H9 (cell line): ENCODE measurements around the gene C2CD2. TPM values are rescaled to one million over a fixed set of nuclear protein-coding genes. Genes with fewer than 3 reads are reported as not detected.

ENCODE experiments used
- DNase-seq: peaks from one replicate; pipeline ENCODE4 v3.0.0-alpha.2; 2017
- H2AFZ ChIP-seq: one replicate; pipeline ENCODE4 v1.6.1; 2013; ENCODE audit warnings: mild to moderate bottlenecking, low read length, control low read depth, moderate library complexity
- H2AK5ac ChIP-seq: 2 replicates; pipeline ENCODE4 v1.6.1; 2013; ENCODE audit warnings: low read length, control low read depth, mixed read lengths; ENCODE audit not compliant: insufficient read length
- H2BK120ac ChIP-seq: one replicate; pipeline ENCODE4 v1.6.1; 2013; ENCODE audit warnings: low read depth, mild to moderate bottlenecking, low read length, control low read depth, inconsistent platforms; ENCODE audit not compliant: poor library complexity, severe bottlenecking
- H2BK12ac ChIP-seq: 2 replicates; pipeline ENCODE4 v1.6.1; 2013; ENCODE audit warnings: low read length, control low read depth, mixed read lengths, low read depth; ENCODE audit not compliant: insufficient read length
- H2BK15ac ChIP-seq: 2 replicates; pipeline ENCODE4 v1.6.1; 2013; ENCODE audit warnings: low read depth, low read length, control low read depth
- H2BK20ac ChIP-seq: one replicate; pipeline ENCODE4 v1.6.1; 2013; ENCODE audit warnings: low read depth, mild to moderate bottlenecking, low read length, control low read depth, inconsistent platforms; ENCODE audit not compliant: poor library complexity, severe bottlenecking
- H2BK5ac ChIP-seq: 2 replicates; pipeline ENCODE4 v1.6.1; 2013; ENCODE audit warnings: low read length, control low read depth, mixed read lengths; ENCODE audit not compliant: insufficient read length
- H3K14ac ChIP-seq: 2 replicates; pipeline ENCODE4 v1.6.1; 2013; ENCODE audit warnings: low read length, control low read depth; ENCODE audit not compliant: insufficient read depth
- H3K18ac ChIP-seq: 2 replicates; pipeline ENCODE4 v1.6.1; 2013; ENCODE audit warnings: low read depth, mild to moderate bottlenecking, mixed read lengths, low read length, control low read depth; ENCODE audit not compliant: insufficient read length
- H3K23ac ChIP-seq: 2 replicates; pipeline ENCODE4 v1.6.1; 2013; ENCODE audit warnings: low read length, control low read depth, mixed read lengths, low read depth; ENCODE audit not compliant: insufficient read length
- H3K23me2 ChIP-seq: 2 replicates; pipeline ENCODE4 v1.6.1; 2013; ENCODE audit warnings: low read depth, mild to moderate bottlenecking, mixed read lengths, low read length, control low read depth; ENCODE audit not compliant: insufficient read length, poor library complexity, severe bottlenecking
- H3K27ac ChIP-seq: 2 replicates; pipeline ENCODE4 v1.5.1; 2013; ENCODE audit warnings: low read length, control low read depth, mixed read lengths, low read depth; ENCODE audit not compliant: insufficient read length
- H3K27me3 ChIP-seq: 2 replicates; pipeline ENCODE4 v1.6.1; 2013; ENCODE audit warnings: low read length, control low read depth, inconsistent platforms; ENCODE audit not compliant: insufficient read depth
- H3K4ac ChIP-seq: 2 replicates; pipeline ENCODE4 v1.6.1; 2013; ENCODE audit warnings: low read depth, mild to moderate bottlenecking, control low read depth, inconsistent platforms, low read length, moderate library complexity
- H3K4me1 ChIP-seq: 2 replicates; pipeline ENCODE4 v1.6.1; 2013; ENCODE audit warnings: low read length, control low read depth, inconsistent platforms; ENCODE audit not compliant: insufficient read depth
- H3K4me2 ChIP-seq: 2 replicates; pipeline ENCODE4 v1.6.1; 2013; ENCODE audit warnings: low read length, control low read depth, mixed read lengths; ENCODE audit not compliant: insufficient read length, insufficient read depth
- H3K56ac ChIP-seq: 2 replicates; pipeline ENCODE4 v1.6.1; 2013; ENCODE audit warnings: low read depth, mild to moderate bottlenecking, mixed read lengths, low read length, control low read depth; ENCODE audit not compliant: insufficient read length
- H3K79me1 ChIP-seq: 2 replicates; pipeline ENCODE4 v1.6.1; 2013; ENCODE audit warnings: low read depth, mild to moderate bottlenecking, moderate library complexity, low read length, control low read depth, inconsistent platforms; ENCODE audit not compliant: insufficient read depth, poor library complexity, severe bottlenecking
- H3K79me2 ChIP-seq: 2 replicates; pipeline ENCODE4 v1.6.1; 2013; ENCODE audit warnings: low read length, control low read depth, inconsistent platforms; ENCODE audit not compliant: insufficient read depth
- H3K9ac ChIP-seq: 2 replicates; pipeline ENCODE4 v1.6.1; 2013; ENCODE audit warnings: low read length, control low read depth, mixed read lengths; ENCODE audit not compliant: insufficient read length; ENCODE audit errors: extremely low read depth
- H3K9me3 ChIP-seq: one replicate; pipeline ENCODE4 v1.6.1; 2013; ENCODE audit warnings: low read depth, low read length, inconsistent platforms; ENCODE audit not compliant: control insufficient read depth
- H3T11ph ChIP-seq: one replicate; pipeline ENCODE4 v1.6.1; 2013; ENCODE audit warnings: mild to moderate bottlenecking, low read length, control low read depth, inconsistent platforms
- H4K20me1 ChIP-seq: one replicate; pipeline ENCODE4 v1.6.1; 2013; ENCODE audit not compliant: control insufficient read depth, insufficient read length, insufficient read depth
- H4K5ac ChIP-seq: 2 replicates; pipeline ENCODE4 v1.6.1; 2013; ENCODE audit warnings: low read depth, mild to moderate bottlenecking, mixed read lengths, low read length, control low read depth; ENCODE audit not compliant: insufficient read length
- H4K8ac ChIP-seq: replicated peaks from 2 replicates; pipeline ENCODE4 v1.6.1; 2013; ENCODE audit warnings: low read length, control low read depth, mixed read lengths, low read depth; ENCODE audit not compliant: insufficient read length
- H4K91ac ChIP-seq: 2 replicates; pipeline ENCODE4 v1.6.1; 2013; ENCODE audit warnings: low read depth, mild to moderate bottlenecking, moderate library complexity, mixed read lengths, low read length, control low read depth; ENCODE audit not compliant: insufficient read length
- H3K27ac Mint-ChIP-seq, 3 experiments: 2 replicates in 2 of 3; 3 replicates in 1 of 3; pipeline ENCODE4 v1.8.0; 2020 to 2021; ENCODE audit warnings: mixed read lengths in 3 of 3, mild to moderate bottlenecking in 1 of 3, moderate library complexity in 1 of 3
- H3K27me3 Mint-ChIP-seq: 2 replicates; pipeline ENCODE4 v1.8.0; 2021; ENCODE audit warnings: low read depth, mild to moderate bottlenecking, moderate library complexity, mixed read lengths
- H3K36me3 Mint-ChIP-seq, 3 experiments: 2 replicates in 2 of 3; 3 replicates in 1 of 3; pipeline ENCODE4 v1.8.0; 2020 to 2021; ENCODE audit warnings: low read depth in 3 of 3, mixed read lengths in 3 of 3; ENCODE audit not compliant: insufficient read depth in 1 of 3
- H3K4me1 Mint-ChIP-seq, 2 experiments: 2 replicates each; pipeline ENCODE4 v1.8.0; 2020; ENCODE audit warnings: mixed read lengths in 2 of 2
- H3K4me3 Mint-ChIP-seq, 2 experiments: 2 replicates in 1 of 2; 3 replicates in 1 of 2; pipeline ENCODE4 v1.8.0; 2020 to 2021; ENCODE audit warnings: mild to moderate bottlenecking in 2 of 2, mixed read lengths in 2 of 2, moderate library complexity in 1 of 2
- H3K9me3 Mint-ChIP-seq, 2 experiments: 2 replicates in 1 of 2; 3 replicates in 1 of 2; pipeline ENCODE4 v1.8.0; 2020; ENCODE audit warnings: mild to moderate bottlenecking in 2 of 2, mixed read lengths in 2 of 2, moderate library complexity in 1 of 2
- CTCF ChIP-seq: fragments of 200-600 bp; sonication (generic); conservative IDR thresholded peaks from 3 replicates; pipeline ENCODE4 v1.8.0; 2021; ENCODE audit warnings: antibody characterized with exemption, mild to moderate bottlenecking
- WGBS: extraction: QIAGEN DNeasy Blood & Tissue Kit; methylation state at CpG from one replicate; pipeline ENCODE4 v1.1.7; 2013; ENCODE audit warnings: missing lambda C conversion rate, low lambda C conversion rate, mixed read lengths; ENCODE audit not compliant: insufficient read length; ENCODE audit errors: extremely low coverage; 5-methylcytosine and 5-hydroxymethylcytosine counted together
- total RNA-seq: library from RNA; stranded (reverse); gene quantifications from 2 replicates; pipeline ENCODE4 v1.2.1, GENCODE V29; 2021

The C2CD2 gene
- total RNA-seq, 1 experiment from 2014 or later = 14.6 TPM

GRCh38 chr21:41876928-41877652 is 76.7 kb downstream of the C2CD2 start:
- Histone ChIP-seq H3K79me1 (peaks cover 3% of the 10 kb centered on the region), H3K23me2 (peaks cover 4% of the 10 kb centered on the region), H3T11ph (no peak overlapping the region), H4K8ac (no peak overlapping the region), H3K9me3 (no peaks in the 10 kb centered on the region), H2BK120ac (no peak overlapping the region), H4K91ac (no peak overlapping the region), H3K79me2 (no peaks in the 10 kb centered on the region; the same call in 1 of the 2 replicates), H3K27me3 (no peaks in the 10 kb centered on the region), H4K20me1 (no peaks in the 10 kb centered on the region), H2AFZ (no peak overlapping the region), H3K4me1 (no peaks in the 10 kb centered on the region; the same call in 1 of the 2 replicates), H2BK5ac (no peak overlapping the region), H3K9ac (no peak overlapping the region), H3K4me2 (no peak overlapping the region), H3K23ac (no peak overlapping the region), H2BK20ac (no peak overlapping the region), H3K18ac (no peak overlapping the region), H2BK12ac (no peak overlapping the region), H4K5ac (no peak overlapping the region), H3K56ac (no peak overlapping the region), H3K27ac (no peak overlapping the region), H2BK15ac (no peak overlapping the region), H3K4ac (no peak overlapping the region), H3K14ac (no peak overlapping the region; the same call in 1 of the 2 replicates), H2AK5ac (no peak overlapping the region)
- H3K36me3 Mint-ChIP-seq = peaks cover 0 to 9% (median 2%) of the 10 kb centered on the region in 3 experiments; a peak in 3 of 7 replicates
- WGBS = no CpG with 5 or more reads among the region's 11 CpGs
- H3K27me3 Mint-ChIP-seq = no peaks in the 10 kb centered on the region
- H3K4me3 Mint-ChIP-seq = peak overlapping the region; percentile 71 to 84; a peak in 3 of 5 replicates
- no peak for TF ChIP-seq CTCF
- H3K9me3 Mint-ChIP-seq = no peaks in the 10 kb centered on the region; a peak in 1 of 5 replicates
- DNase-seq = no peak
- H3K27ac Mint-ChIP-seq = peak overlapping the region in 1 of 3 experiments; percentile 63; a peak in 1 of 7 replicates
- peaks cover 15 to 17% of the 10 kb centered on the region in 2 experiments for H3K4me1 Mint-ChIP-seq
